ENCODE data around the gene TLE4. TPM values are rescaled to one million over a fixed set of nuclear protein-coding genes. Genes with fewer than 3 reads are reported as not detected.

TLE4 gene
- total and polyA plus RNA-seq, 10 of the 15 experiments (the other 5 are each of a cell fraction or from before 2014, with no cell fraction given): 5.3 to 53.3 (median 23.3) TPM

- FAIRE-seq (no peak), ATAC-seq (no peak), DNase-seq (ENCODE audit: low read depth, low spot score) (no peak)
- TF ChIP-seq ZBED1 (IDR thresholded peaks at IDR 0.05; ENCODE audit: borderline replicate concordance) (no peak), SRF (IDR thresholded peaks at IDR 0.05; ENCODE audit: low read depth in 2 of 2, low read length in 2 of 2) (no peak), NFXL1 (IDR thresholded peaks at IDR 0.05; ENCODE audit: borderline replicate concordance) (no peak), JUNB (IDR thresholded peaks at IDR 0.05) (no peak), TCF7 (IDR thresholded peaks at IDR 0.05; ENCODE audit: borderline replicate concordance) (no peak), MAX (IDR thresholded peaks at IDR 0.05; ENCODE audit: low read depth, low read length) (no peak), IRF5 (IDR thresholded peaks at IDR 0.05; ENCODE audit: borderline replicate concordance) (no peak)
- TF ChIP-seq, protein P1, sequence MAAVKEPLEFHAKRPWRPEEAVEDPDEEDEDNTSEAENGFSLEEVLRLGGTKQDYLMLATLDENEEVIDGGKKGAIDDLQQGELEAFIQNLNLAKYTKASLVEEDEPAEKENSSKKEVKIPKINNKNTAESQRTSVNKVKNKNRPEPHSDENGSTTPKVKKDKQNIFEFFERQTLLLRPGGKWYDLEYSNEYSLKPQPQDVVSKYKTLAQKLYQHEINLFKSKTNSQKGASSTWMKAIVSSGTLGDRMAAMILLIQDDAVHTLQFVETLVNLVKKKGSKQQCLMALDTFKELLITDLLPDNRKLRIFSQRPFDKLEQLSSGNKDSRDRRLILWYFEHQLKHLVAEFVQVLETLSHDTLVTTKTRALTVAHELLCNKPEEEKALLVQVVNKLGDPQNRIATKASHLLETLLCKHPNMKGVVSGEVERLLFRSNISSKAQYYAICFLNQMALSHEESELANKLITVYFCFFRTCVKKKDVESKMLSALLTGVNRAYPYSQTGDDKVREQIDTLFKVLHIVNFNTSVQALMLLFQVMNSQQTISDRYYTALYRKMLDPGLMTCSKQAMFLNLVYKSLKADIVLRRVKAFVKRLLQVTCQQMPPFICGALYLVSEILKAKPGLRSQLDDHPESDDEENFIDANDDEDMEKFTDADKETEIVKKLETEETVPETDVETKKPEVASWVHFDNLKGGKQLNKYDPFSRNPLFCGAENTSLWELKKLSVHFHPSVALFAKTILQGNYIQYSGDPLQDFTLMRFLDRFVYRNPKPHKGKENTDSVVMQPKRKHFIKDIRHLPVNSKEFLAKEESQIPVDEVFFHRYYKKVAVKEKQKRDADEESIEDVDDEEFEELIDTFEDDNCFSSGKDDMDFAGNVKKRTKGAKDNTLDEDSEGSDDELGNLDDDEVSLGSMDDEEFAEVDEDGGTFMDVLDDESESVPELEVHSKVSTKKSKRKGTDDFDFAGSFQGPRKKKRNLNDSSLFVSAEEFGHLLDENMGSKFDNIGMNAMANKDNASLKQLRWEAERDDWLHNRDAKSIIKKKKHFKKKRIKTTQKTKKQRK (IDR thresholded peaks at IDR 0.05; ENCODE audit: low read depth, low read length): no peak
- TF ChIP-seq, protein P2, sequence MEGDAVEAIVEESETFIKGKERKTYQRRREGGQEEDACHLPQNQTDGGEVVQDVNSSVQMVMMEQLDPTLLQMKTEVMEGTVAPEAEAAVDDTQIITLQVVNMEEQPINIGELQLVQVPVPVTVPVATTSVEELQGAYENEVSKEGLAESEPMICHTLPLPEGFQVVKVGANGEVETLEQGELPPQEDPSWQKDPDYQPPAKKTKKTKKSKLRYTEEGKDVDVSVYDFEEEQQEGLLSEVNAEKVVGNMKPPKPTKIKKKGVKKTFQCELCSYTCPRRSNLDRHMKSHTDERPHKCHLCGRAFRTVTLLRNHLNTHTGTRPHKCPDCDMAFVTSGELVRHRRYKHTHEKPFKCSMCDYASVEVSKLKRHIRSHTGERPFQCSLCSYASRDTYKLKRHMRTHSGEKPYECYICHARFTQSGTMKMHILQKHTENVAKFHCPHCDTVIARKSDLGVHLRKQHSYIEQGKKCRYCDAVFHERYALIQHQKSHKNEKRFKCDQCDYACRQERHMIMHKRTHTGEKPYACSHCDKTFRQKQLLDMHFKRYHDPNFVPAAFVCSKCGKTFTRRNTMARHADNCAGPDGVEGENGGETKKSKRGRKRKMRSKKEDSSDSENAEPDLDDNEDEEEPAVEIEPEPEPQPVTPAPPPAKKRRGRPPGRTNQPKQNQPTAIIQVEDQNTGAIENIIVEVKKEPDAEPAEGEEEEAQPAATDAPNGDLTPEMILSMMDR (IDR thresholded peaks at IDR 0.05 in 2 of 3, conservative IDR thresholded peaks at IDR 0.05 in 1 of 3; ENCODE audit: control insufficient read depth in 2 of 3, extremely low read depth in 1 of 3, insufficient read depth in 1 of 3, low read depth in 3 of 3, low read length in 3 of 3): no peak
- H3K27me3 ChIP-seq (replicated peaks in 1 of 2; ENCODE audit: control insufficient read depth in 2 of 2, insufficient read depth in 2 of 2, low read length in 1 of 2): no peaks in the 10 kb centered on the region
- in situ Hi-C loops (cut with MboI): no loop called here
- ChIA-PET RAD21 (ENCODE audit: unreplicated experiment) (no interaction called here), SMC1A (ENCODE audit: uncharacterized antibody, unreplicated experiment) (interaction anchor here (0.9 kb wide), 1 partner anchor 15 kb away, joined by 3 read pairs; no protein-coding TSS in a partner anchor), POLR2A (no interaction called here), CTCF (interaction anchor here (0.6 kb wide), 1 partner anchor 455 kb away, joined by 3 read pairs; no protein-coding TSS in a partner anchor)
- no peaks in the 10 kb centered on the region for H3K9me3 ChIP-seq (replicated peaks; ENCODE audit: control insufficient read depth, insufficient read depth, low read length)
- H3K9ac ChIP-seq (ENCODE audit: control insufficient read depth, insufficient read depth, low read length): no peak overlapping the region
- H3K79me2 ChIP-seq (ENCODE audit: control insufficient read depth, insufficient read depth, low read length): no peaks in the 10 kb centered on the region
- H3K4me1 ChIP-seq (ENCODE audit: control insufficient read depth, insufficient read depth, low read length): no peaks in the 10 kb centered on the region
- BruUV-seq (replicated peaks): no TSS peak
- H3K36me3 ChIP-seq (ENCODE audit: control insufficient read depth in 2 of 2, insufficient read depth in 2 of 2, low read length in 1 of 2): peaks cover 0 to 1% of the 10 kb centered on the region in 2 experiments; a peak in 3 of 4 replicates
- H2AFZ ChIP-seq (ENCODE audit: control insufficient read depth, low read depth, low read length): no peak overlapping the region
- H3K4me3 ChIP-seq: no peak overlapping the region
- intact Hi-C loops (cut with micrococcal nuclease; ENCODE audit: unreplicated experiment): no loop called here
- H4K20me1 ChIP-seq (ENCODE audit: control insufficient read depth, insufficient read depth): no peaks in the 10 kb centered on the region
- H3K4me2 ChIP-seq (ENCODE audit: control insufficient read depth, insufficient read depth): no peak overlapping the region
- H3K27ac ChIP-seq (ENCODE audit: control insufficient read depth, insufficient read depth): no peak overlapping the region
- WGBS (ENCODE audit: insufficient coverage, insufficient replicate concordance, low lambda C conversion rate, missing lambda C conversion rate): 91% methylated on average over 10 of the region's 10 CpGs
These were observed 79.6 kb downstream of the TLE4 start for GRCh38 chr9:79651251-79651795.
